PC-9 (cell line): ENCODE data around the gene PPP2R5C.

Experiments
- EZH2 ChIP-seq: fragments of 200-600 bp; sonication (generic); IDR thresholded peaks from 2 replicates; pipeline ENCODE4 v1.8.0; 2017; ENCODE audit warnings: antibody characterized with exemption, low read depth
- TF ChIP-seq, protein P1 (sequence below): fragments of 200-600 bp; sonication (generic); conservative IDR thresholded peaks from 2 replicates; pipeline ENCODE4 v1.6.1; 2017; ENCODE audit warnings: mixed run types, antibody characterized with exemption, mild to moderate bottlenecking, moderate library complexity

DNA sequence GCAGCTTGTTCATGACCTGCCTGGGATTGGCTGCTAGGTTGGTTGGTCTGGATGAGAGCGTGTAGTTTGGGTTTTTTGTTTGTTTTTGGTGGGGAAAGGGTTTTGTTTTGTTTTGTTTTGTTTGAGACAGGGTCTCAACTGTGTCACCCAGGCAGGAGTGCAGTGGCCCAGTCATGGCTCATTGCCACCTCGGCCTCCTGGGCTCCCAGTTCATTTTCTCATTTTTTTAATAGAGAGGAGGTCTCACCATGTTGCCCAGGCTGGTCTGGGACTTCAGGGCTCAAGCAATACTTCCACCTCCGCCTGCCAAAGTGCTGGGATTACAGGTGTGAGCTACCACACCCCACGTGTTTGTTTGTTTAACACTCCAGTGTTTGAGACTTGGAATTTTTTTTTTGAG lies 206.7 kb downstream of the PPP2R5C start:
- TF ChIP-seq, protein P1, sequence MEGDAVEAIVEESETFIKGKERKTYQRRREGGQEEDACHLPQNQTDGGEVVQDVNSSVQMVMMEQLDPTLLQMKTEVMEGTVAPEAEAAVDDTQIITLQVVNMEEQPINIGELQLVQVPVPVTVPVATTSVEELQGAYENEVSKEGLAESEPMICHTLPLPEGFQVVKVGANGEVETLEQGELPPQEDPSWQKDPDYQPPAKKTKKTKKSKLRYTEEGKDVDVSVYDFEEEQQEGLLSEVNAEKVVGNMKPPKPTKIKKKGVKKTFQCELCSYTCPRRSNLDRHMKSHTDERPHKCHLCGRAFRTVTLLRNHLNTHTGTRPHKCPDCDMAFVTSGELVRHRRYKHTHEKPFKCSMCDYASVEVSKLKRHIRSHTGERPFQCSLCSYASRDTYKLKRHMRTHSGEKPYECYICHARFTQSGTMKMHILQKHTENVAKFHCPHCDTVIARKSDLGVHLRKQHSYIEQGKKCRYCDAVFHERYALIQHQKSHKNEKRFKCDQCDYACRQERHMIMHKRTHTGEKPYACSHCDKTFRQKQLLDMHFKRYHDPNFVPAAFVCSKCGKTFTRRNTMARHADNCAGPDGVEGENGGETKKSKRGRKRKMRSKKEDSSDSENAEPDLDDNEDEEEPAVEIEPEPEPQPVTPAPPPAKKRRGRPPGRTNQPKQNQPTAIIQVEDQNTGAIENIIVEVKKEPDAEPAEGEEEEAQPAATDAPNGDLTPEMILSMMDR: no peak
- no peak for TF ChIP-seq EZH2
